Measurements from ENCODE around the gene FAM120B. TPM values are rescaled to one million over a fixed set of nuclear protein-coding genes. Genes with fewer than 3 reads are reported as not detected.

FAM120B gene
- total and polyA plus RNA-seq, 8 donors, result 5.6 to 18.7 (median 11.7) TPM

DNA sequence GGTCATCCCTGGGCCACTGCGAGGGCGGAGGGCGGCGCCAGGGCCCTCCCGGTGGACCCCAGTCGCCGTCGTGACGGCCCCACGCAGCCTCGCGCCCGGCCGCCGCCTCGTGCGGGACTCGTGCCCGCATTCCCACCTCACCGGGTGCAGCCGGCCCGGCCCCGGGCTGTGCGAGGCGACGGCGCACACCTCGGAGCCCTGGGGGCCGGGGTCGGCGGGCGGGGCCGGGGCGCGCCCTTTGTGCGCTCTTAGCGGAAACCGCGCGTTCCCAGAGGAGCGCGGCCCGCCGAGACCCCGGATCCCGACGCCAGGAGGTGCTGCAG is 10.2 kb upstream of the FAM120B start:
- DNase-seq (no peak), FAIRE-seq (no peak), ATAC-seq (no peak)
- no peaks in the 10 kb centered on the region for H3K27me3 ChIP-seq
- H3K4me3 ChIP-seq, result peak overlapping the region; percentile 14 to 75 (median 34)
- no peaks in the 10 kb centered on the region for H3K36me3 ChIP-seq
- TF ChIP-seq, protein P1, sequence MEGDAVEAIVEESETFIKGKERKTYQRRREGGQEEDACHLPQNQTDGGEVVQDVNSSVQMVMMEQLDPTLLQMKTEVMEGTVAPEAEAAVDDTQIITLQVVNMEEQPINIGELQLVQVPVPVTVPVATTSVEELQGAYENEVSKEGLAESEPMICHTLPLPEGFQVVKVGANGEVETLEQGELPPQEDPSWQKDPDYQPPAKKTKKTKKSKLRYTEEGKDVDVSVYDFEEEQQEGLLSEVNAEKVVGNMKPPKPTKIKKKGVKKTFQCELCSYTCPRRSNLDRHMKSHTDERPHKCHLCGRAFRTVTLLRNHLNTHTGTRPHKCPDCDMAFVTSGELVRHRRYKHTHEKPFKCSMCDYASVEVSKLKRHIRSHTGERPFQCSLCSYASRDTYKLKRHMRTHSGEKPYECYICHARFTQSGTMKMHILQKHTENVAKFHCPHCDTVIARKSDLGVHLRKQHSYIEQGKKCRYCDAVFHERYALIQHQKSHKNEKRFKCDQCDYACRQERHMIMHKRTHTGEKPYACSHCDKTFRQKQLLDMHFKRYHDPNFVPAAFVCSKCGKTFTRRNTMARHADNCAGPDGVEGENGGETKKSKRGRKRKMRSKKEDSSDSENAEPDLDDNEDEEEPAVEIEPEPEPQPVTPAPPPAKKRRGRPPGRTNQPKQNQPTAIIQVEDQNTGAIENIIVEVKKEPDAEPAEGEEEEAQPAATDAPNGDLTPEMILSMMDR (IDR thresholded peaks at IDR 0.05), result no peak
- peaks cover 27 to 32% (median 28%) of the 10 kb centered on the region in 3 donors for H3K4me1 ChIP-seq
- no peaks in the 10 kb centered on the region for H3K9me3 ChIP-seq
- H3K27ac ChIP-seq, result no peak overlapping the region
- 5 to 7% methylated on average over 20 to 47 of the region's 47 CpGs for WGBS, 2 donors
- intact Hi-C loops (cut with DNase I), result loop anchor here in 1 of 3 donors (10.0 kb wide), 2 partner anchors 332 to 462 kb away; no protein-coding TSS in a partner anchor

DNA sequence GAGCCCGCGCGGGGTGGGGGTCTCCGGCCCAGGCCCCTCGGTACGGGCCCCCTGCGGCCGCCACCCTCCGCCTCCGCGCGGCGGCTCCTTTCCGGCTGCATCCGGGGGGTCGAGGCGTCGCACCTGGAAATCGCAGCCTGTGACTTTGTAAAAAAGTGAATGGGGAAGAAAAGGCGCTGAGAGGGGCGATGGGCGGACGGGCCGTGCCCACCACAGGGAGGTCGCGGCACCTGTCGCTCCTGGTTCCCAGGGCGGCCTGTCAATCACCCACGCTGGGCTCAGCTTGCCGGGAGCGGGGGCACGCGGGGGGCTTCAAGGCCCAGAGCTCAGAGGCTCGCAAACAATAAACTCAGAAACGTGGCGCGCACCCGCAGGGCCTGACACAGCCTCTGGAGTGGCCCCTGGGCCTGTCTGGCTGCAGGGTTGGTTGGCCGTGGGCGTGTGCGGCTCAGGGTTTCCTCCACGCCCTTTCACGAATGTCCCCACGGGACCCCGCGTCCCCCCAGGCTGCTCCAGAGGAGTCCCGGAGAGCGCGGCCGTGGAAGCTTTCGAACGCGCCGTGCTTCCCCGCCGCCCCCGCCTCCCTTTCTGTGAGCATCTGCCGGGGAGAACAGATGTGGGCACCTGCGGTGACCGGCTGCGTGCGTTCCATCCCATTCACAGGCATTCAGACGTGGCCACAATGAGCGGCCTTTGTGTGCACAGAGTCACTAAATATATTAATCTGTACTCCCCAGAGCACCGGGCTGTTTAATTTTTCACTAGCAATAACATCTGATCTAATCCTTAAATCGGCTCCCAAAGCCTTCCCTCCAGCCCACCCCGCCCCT is 9.6 kb upstream of the FAM120B start:
- intact Hi-C loops (cut with DNase I), result loop anchor here in 1 of 3 donors (10.0 kb wide), 2 partner anchors 332 to 462 kb away; no protein-coding TSS in a partner anchor

DNA sequence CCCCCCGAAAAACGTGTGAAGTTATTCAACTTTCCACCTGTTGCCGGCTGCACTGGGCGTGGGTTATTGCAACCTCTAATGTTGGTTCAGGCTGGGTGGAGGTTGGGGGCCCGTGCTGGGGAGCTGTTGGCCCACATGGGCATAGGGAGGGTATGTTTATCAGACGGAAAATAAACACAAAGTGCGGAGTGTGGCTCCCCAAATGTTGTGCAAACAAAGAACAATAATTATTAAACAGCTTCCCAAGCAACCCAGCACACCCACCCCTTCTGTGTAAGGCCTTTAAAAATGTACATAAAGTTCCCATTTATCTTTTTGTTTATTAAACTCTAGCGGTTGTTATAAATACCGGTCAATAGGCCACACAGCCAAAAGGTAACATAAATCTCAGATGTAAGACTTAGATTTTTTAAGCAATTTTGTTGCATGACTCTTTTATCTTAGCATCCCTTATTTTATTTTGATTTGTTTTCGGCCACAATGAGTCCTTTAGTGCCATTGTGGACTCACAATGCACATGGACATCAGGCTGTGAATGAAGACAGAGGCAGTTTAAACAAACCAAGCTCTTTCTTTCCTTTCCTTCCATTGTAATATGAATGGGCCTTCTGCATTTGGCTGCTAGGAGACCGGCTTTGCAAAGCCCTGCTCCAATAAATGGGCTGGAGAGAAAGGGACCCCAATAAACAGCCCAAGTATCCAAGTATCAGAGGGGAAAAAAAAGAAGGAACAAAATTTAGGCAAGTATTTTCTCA is 8.8 kb upstream of the FAM120B start:
- no peak for FAIRE-seq
- 32 to 33% methylated on average over 11 of the region's 11 CpGs for WGBS, 2 donors

More for the DNA sequence above, 9.6 kb upstream of the FAM120B start:
- peaks cover 25 to 29% (median 26%) of the 10 kb centered on the region in 3 donors for H3K4me1 ChIP-seq
- DNase-seq (peak in 2 of 6 donors; percentile 44 to 51), FAIRE-seq (no peak), ATAC-seq (peak; percentile 26 to 58 (median 43))
- WGBS, 2 donors, result 13 to 15% methylated on average over 64 to 67 of the region's 67 CpGs
- H3K4me3 ChIP-seq, result peak overlapping the region in 1 of 4 donors; percentile 75
- no peaks in the 10 kb centered on the region for H3K36me3 ChIP-seq
- H3K9me3 ChIP-seq, result no peaks in the 10 kb centered on the region
- H3K27ac ChIP-seq, result no peak overlapping the region
- TF ChIP-seq, protein P1 (IDR thresholded peaks at IDR 0.05), result no peak
- no peaks in the 10 kb centered on the region for H3K27me3 ChIP-seq

DNA sequence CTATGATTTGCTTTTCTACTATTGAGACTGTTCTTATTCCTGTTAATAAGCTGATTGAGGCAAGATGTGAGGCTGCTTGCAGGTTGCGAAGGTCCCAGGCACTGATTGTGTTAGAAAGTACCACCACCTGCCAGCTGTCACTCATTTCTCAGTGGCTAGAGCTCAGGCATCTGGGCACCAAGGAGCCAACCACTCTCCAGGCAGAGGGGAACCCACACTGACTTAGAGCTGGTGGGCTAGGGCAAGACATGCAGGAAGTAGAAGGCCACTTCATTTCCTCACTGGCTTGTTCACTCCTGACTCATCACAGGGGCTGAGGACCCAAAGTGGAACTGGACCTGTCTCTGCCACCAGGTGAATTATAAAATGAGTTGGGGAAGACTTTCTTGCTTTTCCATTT is 7.9 kb upstream of the FAM120B start:
- H3K4me1 ChIP-seq, result peaks cover 17 to 19% (median 18%) of the 10 kb centered on the region in 3 donors
- FAIRE-seq (no peak), DNase-seq (no peak), ATAC-seq (no peak)
- TF ChIP-seq, protein P1 (IDR thresholded peaks at IDR 0.05), result no peak
- H3K27ac ChIP-seq, result no peak overlapping the region
- no peak overlapping the region for H3K4me3 ChIP-seq
- intact Hi-C loops (cut with DNase I), result loop anchor here in 1 of 3 donors (10.0 kb wide), 2 partner anchors 334 to 464 kb away; no protein-coding TSS in a partner anchor
- no peaks in the 10 kb centered on the region for H3K9me3 ChIP-seq
- no peaks in the 10 kb centered on the region for H3K27me3 ChIP-seq
- no peaks in the 10 kb centered on the region for H3K36me3 ChIP-seq
- 89 to 100% methylated on average over 1 of the region's 1 CpG for WGBS, 2 donors

More for the DNA sequence above, 8.8 kb upstream of the FAM120B start:
- Histone ChIP-seq H3K9me3 (no peaks in the 10 kb centered on the region), H3K4me1 (peaks cover 17 to 21% (median 19%) of the 10 kb centered on the region in 3 donors), H3K4me3 (no peak overlapping the region), H3K36me3 (no peaks in the 10 kb centered on the region), H3K27ac (no peak overlapping the region), H3K27me3 (no peaks in the 10 kb centered on the region)
- ATAC-seq (peak; percentile 10 to 50 (median 29)), DNase-seq (peak in 1 of 6 donors; percentile 46)
- TF ChIP-seq, protein P1 (IDR thresholded peaks at IDR 0.05), result no peak
- intact Hi-C loops (cut with DNase I), result loop anchor here in 1 of 3 donors (10.0 kb wide), 2 partner anchors 333 to 463 kb away; no protein-coding TSS in a partner anchor
